Stimulated activated CD8-positive, alpha-beta memory T cell treated with anti-CD3 and anti-CD28 coated beads, Interleukin-12 subunit alpha, Interleukin-12 subunit beta, amount 100 ng/mL, for 1 hour (primary cell): ENCODE results near the gene ZNF467.

Experiments used
- DNase-seq: peaks from one replicate; pipeline ENCODE4 v3.0.0-alpha.2; 2020; ENCODE audit warnings: low read depth

The ZNF467 gene

DNA sequence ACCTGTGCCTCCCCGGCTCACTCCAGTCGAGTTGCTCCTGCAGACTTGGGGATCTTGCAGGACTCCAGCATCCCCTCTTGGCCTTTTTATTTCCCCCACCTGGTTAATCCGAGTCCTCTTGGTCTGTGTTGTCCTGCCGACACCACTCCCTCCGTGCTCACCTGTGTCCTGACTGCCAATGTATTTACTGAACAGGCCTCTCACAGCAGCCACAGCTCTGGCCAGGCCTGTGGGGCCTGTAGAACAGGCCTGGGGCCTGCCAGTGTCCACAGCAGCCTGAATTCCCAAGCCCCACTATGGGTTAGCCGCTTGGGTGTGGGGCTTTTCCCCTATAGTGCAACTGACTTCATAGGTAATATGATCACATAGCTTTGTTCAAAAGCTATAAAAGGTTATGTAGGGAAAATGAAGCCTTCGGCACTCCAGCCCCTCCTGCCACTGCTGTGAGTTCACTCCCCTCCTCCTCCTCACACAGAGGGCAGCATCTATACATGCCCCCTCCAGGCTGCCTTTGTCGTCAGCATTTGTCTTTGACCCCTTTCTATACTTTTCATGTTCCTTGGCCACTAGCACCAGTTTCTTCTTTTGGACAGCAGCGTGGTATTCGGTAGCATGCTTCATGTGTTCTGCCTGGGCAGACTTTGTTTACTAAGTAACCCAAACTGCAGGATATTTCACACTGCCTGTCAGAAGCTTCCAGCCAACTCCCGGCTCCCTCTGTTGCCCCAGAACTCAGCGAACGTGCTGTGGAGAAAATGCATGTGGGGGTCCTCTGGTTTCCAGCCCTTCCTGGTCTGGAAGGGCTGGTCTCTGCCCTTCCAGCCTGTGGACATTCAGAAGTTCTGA, 46.1 kb downstream of the ZNF467 start:
- no peak for DNase-seq

DNA sequence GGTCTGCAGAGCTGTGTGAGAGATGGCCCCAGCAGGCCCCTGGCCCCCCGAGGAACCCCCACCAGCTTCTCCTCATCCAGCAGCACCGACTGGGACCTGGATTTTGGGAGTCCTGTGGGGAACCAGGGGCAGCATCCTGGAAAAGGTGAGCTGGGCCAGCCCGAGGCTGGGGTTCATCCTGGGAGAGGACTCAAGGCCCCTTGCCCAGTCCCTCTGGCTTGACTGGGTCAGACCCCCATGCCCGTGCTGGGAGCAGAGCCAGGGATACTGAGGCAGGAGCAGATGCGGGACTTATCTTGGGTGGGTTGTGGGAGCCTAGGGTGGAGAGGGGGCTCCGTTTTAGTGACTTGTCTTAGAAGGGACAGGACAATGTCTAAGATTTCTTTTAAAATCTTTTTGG, 47.5 kb downstream of the ZNF467 start:
- no peak for DNase-seq

DNA sequence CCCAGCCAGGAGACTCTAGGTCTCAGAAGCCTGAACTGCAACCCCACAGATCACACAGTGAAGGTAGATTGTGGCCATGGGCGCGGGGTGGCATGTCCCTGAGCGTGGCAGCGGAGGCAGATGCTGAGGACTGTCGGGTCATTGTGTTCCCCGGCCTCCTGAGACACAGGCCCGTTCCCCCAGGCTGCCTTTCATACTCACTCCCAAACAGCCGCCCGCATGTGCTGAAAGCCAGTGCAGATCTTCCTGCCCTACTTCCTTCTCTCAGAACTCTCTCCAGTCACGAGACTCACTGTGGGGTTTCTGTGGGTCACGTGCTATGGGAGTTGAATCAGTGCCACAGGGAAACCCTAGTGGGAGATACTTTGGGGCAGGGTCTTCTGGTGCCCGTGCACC, 48.0 kb downstream of the ZNF467 start:
- DNase-seq = no peak

GRCh38 chr7:149724661-149725425, 48.5 kb downstream of the ZNF467 start:
- no peak for DNase-seq

DNA sequence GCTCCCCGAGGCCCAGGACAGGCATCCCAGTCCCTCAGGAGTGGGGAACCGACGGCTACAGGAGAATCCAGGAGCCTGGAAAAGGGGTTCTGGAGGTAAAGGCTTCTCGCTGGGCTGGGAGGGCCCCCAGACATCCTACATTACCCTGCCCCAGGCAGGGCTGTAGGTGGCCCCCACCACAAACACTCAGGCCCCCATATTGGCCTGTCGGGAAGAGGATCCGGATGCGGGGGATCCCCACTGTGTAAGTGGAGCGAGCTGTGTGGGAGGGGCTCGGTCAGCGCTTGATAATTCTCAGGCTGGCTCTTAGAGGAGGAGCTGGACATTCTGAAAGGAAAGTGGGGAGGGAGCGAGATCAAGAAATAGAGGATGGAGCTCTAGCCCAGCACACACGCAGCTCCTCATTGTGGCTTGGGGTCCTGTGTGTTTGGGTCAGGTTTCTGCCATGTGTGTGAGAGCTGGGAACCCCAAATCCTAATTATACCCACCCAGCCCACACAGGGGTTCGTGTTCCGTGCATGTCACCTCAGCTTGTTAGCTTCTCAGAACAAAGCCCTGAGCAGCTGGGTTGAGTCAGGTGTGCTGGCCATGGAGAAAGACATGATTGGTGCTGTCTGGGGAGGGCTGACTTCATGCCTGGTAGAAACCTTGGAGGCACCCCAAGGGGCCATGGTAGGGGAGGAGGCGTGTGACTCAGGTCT, 49.4 kb downstream of the ZNF467 start:
- no peak for DNase-seq

DNA sequence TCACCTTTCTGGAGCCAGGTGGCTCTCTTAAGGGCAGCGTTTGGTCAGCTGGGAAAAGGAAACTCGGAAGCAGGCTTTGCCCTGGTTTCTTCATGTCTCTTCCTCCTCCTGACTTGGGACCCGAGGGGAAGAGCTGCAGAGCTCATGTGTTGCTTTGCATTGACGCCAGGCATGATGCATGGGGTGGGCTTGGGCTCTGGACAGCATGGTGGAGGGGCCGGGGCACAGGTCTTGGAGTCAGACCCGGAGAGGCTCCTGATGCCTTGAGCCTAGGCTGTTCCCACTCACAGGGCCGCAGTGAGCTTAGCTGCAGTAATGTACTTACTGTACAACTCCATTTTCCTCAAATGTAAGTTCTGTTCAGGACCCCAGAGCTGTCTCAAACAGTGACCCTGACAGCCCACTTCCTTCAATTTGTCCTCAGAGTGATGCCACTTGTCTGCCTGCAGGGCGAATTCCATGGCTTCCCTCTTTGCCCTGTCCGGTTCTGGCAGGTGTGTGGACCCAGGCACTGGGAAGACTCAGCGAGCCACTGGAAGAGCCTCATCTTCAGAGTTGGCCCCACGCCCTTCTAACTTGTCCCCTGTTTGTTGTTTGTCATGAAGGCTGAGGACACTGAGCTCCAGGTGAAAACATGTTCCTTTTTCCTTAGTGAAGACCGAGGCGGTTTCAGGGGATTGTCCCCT, 50.2 kb downstream of the ZNF467 start:
- no peak for DNase-seq

DNA sequence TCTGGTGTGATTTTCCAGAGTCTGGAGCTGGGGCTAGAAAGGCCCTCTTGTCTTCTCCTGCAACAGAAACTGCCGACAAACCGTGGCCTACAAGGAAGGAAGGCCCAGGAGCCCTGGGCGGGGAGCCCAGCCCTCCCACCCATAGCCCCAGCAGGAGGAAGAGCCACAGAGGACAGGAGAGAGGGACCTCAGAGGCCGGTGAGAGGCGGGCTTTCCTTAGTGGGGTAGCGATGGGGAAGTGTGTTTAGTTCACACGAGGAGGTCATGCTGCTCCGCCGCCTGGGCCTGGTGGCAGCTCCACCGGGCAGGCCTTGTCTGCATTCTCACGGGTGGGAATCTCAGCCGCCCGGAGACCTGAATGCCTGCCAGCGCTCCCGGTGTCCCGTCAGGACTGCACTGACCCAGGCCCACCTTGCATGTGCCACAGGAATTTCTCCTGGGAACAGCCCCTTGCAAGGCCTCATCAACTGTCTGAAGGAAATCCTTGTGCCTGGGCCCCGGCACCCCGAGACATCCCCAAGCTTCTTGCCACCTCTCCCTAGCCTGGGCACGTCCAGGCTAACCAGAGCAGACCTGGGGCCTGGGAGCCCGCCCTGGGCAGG, 50.9 kb downstream of the ZNF467 start:
- DNase-seq = no peak

GRCh38 chr7:149721084-149721601, 52.2 kb downstream of the ZNF467 start:
- DNase-seq = no peak

DNA sequence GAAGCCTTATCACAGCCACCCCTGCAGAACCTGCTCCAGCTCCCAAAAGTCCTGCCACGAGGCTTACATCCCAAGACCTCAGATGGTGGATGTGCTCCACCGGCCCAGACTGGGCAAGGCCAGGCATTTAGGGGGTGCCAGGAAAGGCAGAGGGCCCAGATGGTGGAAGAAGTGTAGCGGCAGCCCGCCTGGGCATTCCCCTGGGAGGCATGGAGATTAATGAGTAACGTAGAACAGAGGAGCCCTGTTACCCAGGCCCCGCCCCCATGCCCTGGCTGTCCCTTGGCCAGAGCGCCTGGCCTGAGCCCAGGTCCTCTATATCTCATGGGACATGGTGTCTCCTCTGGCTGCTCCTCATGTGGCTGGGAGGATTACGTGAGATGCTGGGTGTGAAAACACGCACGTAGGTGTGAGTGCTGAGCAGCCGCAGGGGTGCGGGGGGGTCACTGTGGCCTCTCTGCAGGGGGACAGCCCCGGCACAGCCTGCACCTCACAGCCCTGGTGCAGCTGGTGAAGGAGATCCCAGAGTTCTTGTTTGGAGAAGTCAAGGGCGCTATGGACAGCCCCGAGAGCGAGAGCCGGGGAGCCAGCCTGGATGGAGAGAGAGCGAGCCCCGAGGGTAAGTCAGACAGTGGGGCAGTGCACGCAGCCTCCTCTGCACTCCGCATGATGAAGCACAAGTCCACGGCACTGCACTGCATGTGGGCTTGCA, 52.9 kb downstream of the ZNF467 start:
- DNase-seq = no peak

GRCh38 chr7:149719912-149720335, 53.5 kb downstream of the ZNF467 start:
- DNase-seq = no peak

GRCh38 chr7:149719050-149719899, 54.1 kb downstream of the ZNF467 start:
- no peak for DNase-seq

GRCh38 chr7:149718730-149719049, 54.7 kb downstream of the ZNF467 start:
- DNase-seq = no peak

GRCh38 chr7:149717481-149717880, 55.9 kb downstream of the ZNF467 start:
- DNase-seq = no peak

GRCh38 chr7:149716932-149717307, 56.5 kb downstream of the ZNF467 start:
- no peak for DNase-seq

DNA sequence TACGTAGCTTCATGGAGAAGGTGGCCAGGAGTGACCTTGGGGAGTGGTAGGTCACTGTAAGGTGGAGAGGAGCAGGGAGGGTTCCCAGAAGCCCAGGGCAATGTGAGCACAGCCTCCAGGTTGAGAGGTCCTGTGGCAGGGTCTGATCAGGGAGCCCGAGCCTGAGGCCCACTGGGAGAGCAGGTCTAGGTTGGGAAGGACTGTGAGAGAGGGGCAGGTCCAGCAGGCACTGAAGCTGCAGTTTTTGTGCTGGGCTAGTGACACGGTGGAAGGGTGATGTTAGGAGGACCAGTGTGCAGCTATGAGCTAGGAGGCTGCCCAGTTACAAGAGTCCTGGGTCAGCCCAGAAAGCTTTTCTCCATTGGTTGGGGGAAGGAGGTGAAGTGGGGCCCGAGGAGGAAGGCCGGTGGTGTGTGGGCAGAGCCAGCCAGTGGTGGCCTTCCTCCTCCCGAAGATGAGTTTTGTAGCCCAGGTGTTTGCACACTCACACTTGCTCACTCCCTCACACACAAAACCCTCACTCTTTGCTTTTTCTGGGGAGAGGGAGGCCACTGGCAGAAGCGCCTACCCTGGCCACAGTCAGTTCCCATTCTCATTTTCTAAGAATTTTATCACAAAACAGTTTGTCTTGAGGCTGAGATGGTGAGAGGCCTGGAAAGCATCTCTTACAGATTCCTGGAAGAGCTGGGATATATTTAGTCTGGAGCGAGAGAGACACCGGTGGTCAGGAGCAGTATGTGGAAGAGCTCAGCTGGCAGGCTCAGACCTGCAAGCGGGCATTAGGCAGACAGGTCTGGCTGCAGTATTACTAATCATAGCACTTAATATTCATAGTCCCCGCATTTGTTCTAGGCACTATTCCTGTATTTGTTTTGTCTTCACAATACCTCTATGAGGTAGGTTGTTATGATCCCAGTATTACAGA, 57.1 kb downstream of the ZNF467 start:
- no peak for DNase-seq

- no peak for DNase-seq
These were observed 57.9 kb downstream of the ZNF467 start for GRCh38 chr7:149715476-149715875.

- DNase-seq = no peak
These were observed 58.4 kb downstream of the ZNF467 start for GRCh38 chr7:149714910-149715471.
